ENCODE measurements around the gene STXBP1. TPM values are rescaled to one million over a fixed set of nuclear protein-coding genes. Genes with fewer than 3 reads are reported as not detected.

The STXBP1 gene
- total and polyA plus RNA-seq, 2 of the 13 experiments (the other 11 are each of a cell fraction or from before 2014, with no cell fraction given), result 2.9 TPM

DNA sequence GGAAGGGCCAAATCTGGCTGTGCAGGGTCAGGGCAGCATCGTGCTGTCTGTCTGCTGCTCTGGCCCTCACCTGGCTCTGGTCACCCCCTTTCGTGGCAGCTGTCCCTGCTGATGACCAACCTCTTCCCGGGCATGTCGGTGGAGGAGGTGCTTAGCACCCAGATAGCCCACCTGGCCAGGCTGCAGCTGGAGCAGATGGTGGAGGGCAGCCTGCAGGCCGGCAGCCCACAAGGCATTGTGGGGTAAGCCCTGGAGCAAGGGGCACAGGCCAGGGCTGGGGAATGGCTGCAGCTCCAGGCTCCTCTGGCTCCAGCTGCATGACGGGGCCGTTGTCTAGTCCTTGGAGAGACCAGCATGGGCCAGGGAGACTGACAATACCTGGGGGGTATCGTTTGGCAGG lies 114.8 kb downstream of the STXBP1 start (continued):
- no peak for TF ChIP-seq MTA1 (CRISPR knock-in tag; IDR thresholded peaks at IDR 0.05; ENCODE audit: borderline replicate concordance)
- no peak for TF ChIP-seq TMF1 (CRISPR knock-in tag; IDR thresholded peaks at IDR 0.05; ENCODE audit: low read depth)
- TF ChIP-seq, protein P1, sequence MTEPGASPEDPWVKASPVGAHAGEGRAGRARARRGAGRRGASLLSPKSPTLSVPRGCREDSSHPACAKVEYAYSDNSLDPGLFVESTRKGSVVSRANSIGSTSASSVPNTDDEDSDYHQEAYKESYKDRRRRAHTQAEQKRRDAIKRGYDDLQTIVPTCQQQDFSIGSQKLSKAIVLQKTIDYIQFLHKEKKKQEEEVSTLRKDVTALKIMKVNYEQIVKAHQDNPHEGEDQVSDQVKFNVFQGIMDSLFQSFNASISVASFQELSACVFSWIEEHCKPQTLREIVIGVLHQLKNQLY (CRISPR knock-in tag; IDR thresholded peaks at IDR 0.05), result no peak

DNA sequence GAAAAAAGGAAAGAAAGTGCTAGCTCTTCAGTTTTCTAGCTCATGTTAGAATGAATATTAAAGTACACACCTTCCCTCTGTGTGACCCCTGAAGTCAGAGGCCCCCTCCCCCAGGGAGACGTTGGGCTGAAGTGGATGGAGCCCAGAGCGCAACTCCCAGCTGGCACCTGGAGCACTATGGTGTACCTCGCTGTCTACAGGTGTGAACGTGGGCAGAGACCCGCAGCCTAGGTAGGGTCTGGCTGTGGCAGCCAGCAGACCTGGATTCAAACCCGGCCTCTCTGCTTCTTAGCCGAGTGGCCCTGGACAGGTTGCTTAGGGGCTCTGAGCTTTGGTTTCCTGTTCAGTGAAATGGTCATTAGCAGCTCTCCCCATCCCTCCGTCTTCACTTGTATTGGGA lies 116.7 kb downstream of the STXBP1 start:
- H3K9ac ChIP-seq (ENCODE audit: insufficient read depth, low read depth, low read length), result no peak overlapping the region
- no peaks in the 10 kb centered on the region for H4K20me1 ChIP-seq (ENCODE audit: insufficient read depth, low read length)
- in situ Hi-C loops (cut with HindIII; ENCODE audit: extremely low pct_ligation_motif_present, low pct_unique_long_range_greater_than_20kb) (no loop called here), intact Hi-C loops (cut with micrococcal nuclease; ENCODE audit: unreplicated experiment) (loop anchor here (10.0 kb wide), 1 partner anchor 224 kb away; no protein-coding TSS in a partner anchor)
- H3K27ac ChIP-seq (ENCODE audit: extremely low read length, insufficient read depth, low read length), result no peak overlapping the region
- ChIA-PET POLR2A (interaction anchor here (1.1 to 1.6 kb wide), 4 partner anchors 13 to 175 kb away, joined by 3 to 5 read pairs (median 4); partner anchors contain the start of genes PTRH1 and TTC16), CTCF (ENCODE audit: low intra/inter-chr PET ratio, low total read pairs) (no interaction called here)
- ATAC-seq (no peak), FAIRE-seq (no peak), DNase-seq (ENCODE audit: low spot score) (no peak)
- peaks cover 0 to 2% of the 10 kb centered on the region in 2 experiments; a peak in 1 of 5 replicates for H3K27me3 ChIP-seq (ENCODE audit: control insufficient read depth in 1 of 2, insufficient read depth in 2 of 2, low read length in 2 of 2)
- H3K4me2 ChIP-seq (ENCODE audit: low read depth, low read length), result no peak overlapping the region; the same call in 1 of the 2 replicates
- no peak overlapping the region for H3K4me3 ChIP-seq (replicated peaks in 1 of 3; ENCODE audit: insufficient read depth in 1 of 3, low read depth in 2 of 3, low read length in 3 of 3)
- no peaks in the 10 kb centered on the region for H3K36me3 ChIP-seq (replicated peaks in 1 of 2; ENCODE audit: control insufficient read depth in 1 of 2, insufficient read depth in 2 of 2, low read length in 2 of 2)
- 90% methylated on average over 2 of the region's 8 CpGs for WGBS (ENCODE audit: low lambda C conversion rate)
- H3K79me2 ChIP-seq (ENCODE audit: insufficient read depth, low read length), result no peaks in the 10 kb centered on the region
- peaks cover 26% of the 10 kb centered on the region for H3K4me1 ChIP-seq (ENCODE audit: insufficient read depth, low read length)
- no peak for TF ChIP-seq HDAC6 (IDR thresholded peaks at IDR 0.05; ENCODE audit: low read depth, low read length)
- TF ChIP-seq NPAS2 (CRISPR knock-in tag; IDR thresholded peaks at IDR 0.05; ENCODE audit: borderline replicate concordance), result no peak
- H2AFZ ChIP-seq (ENCODE audit: low read length), result no peak overlapping the region
- BruUV-seq (replicated peaks), result no TSS peak
- no peaks in the 10 kb centered on the region for H3K9me3 ChIP-seq (ENCODE audit: low read length)

Measured in HepG2 (cell line).